PC-9 (cell line): ENCODE results near the gene MATK.

ENCODE experiments used
- CTCF ChIP-seq: fragments of 200-600 bp; sonication (generic); conservative IDR thresholded peaks from 2 replicates; pipeline ENCODE4 v1.6.1; 2017; ENCODE audit warnings: mixed run types, antibody characterized with exemption, mild to moderate bottlenecking, moderate library complexity
- EZH2 ChIP-seq: fragments of 200-600 bp; sonication (generic); IDR thresholded peaks from 2 replicates; pipeline ENCODE4 v1.8.0; 2017; ENCODE audit warnings: antibody characterized with exemption, low read depth

- TF ChIP-seq CTCF (no peak), EZH2 (no peak)
Measured at GRCh38 chr19:3753631-3754410, 32.4 kb downstream of the MATK start.
